GM18868 (cell line): ENCODE measurements around the gene MAST3.

Experiments used
- ATAC-seq: cut with Tn5 transposase; IDR thresholded peaks from one replicate; pipeline ENCODE4 v1.9.1; 2021; ENCODE audit warnings: mild to moderate bottlenecking, moderate library complexity; ENCODE audit not compliant: unreplicated experiment

MAST3 gene

GRCh38 chr19:18097217-18097992 is at the start of gene MAST3:
Gene MAST3 (plus strand): TSS chr19:18097778. CDS start chr19:18097793, 15 bp downstream.
- no peak for ATAC-seq

- no peak for ATAC-seq
These were observed 48.2 kb upstream of the MAST3 start for GRCh38 chr19:18049385-18049784.

GRCh38 chr19:18051887-18052286 is 45.7 kb upstream of the MAST3 start:
- no peak for ATAC-seq

- no peak for ATAC-seq
These were observed 43.9 kb upstream of the MAST3 start for GRCh38 chr19:18053576-18054219.

GRCh38 chr19:18055967-18056366 is 41.6 kb upstream of the MAST3 start:
- ATAC-seq = no peak

GRCh38 chr19:18057557-18057956 is 40.0 kb upstream of the MAST3 start:
- ATAC-seq = no peak

- no peak for ATAC-seq
These were observed 39.2 kb upstream of the MAST3 start for GRCh38 chr19:18058208-18059009.

GRCh38 chr19:18059297-18059696 is 38.3 kb upstream of the MAST3 start:
- no peak for ATAC-seq

GRCh38 chr19:18059902-18060301 is 37.7 kb upstream of the MAST3 start:
- ATAC-seq = no peak

GRCh38 chr19:18060472-18060871 is 37.1 kb upstream of the MAST3 start:
- no peak for ATAC-seq

- no peak for ATAC-seq
These were observed 35.5 kb upstream of the MAST3 start for GRCh38 chr19:18062028-18062427.

GRCh38 chr19:18063463-18063862 is 34.1 kb upstream of the MAST3 start:
- ATAC-seq = no peak

- no peak for ATAC-seq
These were observed 32.4 kb upstream of the MAST3 start for GRCh38 chr19:18065173-18065495.

- no peak for ATAC-seq
These were observed 29.2 kb upstream of the MAST3 start for GRCh38 chr19:18068395-18068794.

GRCh38 chr19:18069383-18069782 is 28.2 kb upstream of the MAST3 start:
- no peak for ATAC-seq

GRCh38 chr19:18070181-18070580 is 27.4 kb upstream of the MAST3 start:
- no peak for ATAC-seq

GRCh38 chr19:18072335-18072734 is 25.2 kb upstream of the MAST3 start:
- ATAC-seq = no peak

- ATAC-seq = no peak
These were observed 24.4 kb upstream of the MAST3 start for GRCh38 chr19:18073197-18073596.

- ATAC-seq = no peak
These were observed 23.4 kb upstream of the MAST3 start for GRCh38 chr19:18074192-18074591.

GRCh38 chr19:18083929-18084684 is 13.5 kb upstream of the MAST3 start:
- ATAC-seq = no peak
